PC-3 (cell line): ENCODE results near the gene RAB9B.

Source experiments
- CTCF ChIP-seq: fragments of 300-600 bp; sonication (generic); conservative IDR thresholded peaks from 2 replicates; pipeline ENCODE4 v1.5.1; 2017; ENCODE audit warnings: antibody characterized with exemption, low read depth, mild to moderate bottlenecking, low read length
- EZH2 ChIP-seq: fragments of 300-600 bp; sonication (generic); IDR thresholded peaks from one replicate; pipeline ENCODE4 v1.6.1; 2017; ENCODE audit warnings: antibody characterized with exemption, mild to moderate bottlenecking, low read length; ENCODE audit not compliant: unreplicated experiment
- EZH2phosphoT487 ChIP-seq: fragments of 300-600 bp; sonication (generic); IDR thresholded peaks from 2 replicates; pipeline ENCODE4 v1.6.1; 2018; ENCODE audit warnings: mild to moderate bottlenecking, antibody characterized with exemption, low read length, borderline replicate concordance

DNA sequence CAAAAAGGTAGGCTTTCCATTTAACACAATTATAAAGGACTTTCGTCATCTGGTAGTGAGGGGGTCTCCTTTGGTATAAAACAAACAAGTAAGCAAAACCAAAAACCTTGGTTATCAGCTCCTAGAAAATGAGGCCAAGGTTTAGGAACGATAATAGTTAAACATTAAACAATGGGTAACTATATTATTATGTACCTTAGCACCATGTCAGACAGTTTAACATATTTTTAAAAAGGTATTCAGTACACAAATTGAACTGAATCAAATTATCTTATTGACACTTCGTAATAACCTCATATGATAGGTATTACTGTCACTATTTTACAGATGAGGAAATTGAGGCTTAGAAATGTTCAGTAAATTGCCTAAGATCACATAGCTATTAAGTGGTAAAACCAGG lies 32.1 kb upstream of the RAB9B start:
- TF ChIP-seq CTCF (no peak), EZH2 (no peak), EZH2phosphoT487 (no peak)
